Gastroesophageal sphincter (tissue), 4 donors: ENCODE results near the gene MED23. TPM values are rescaled to one million over a fixed set of nuclear protein-coding genes. Genes with fewer than 3 reads are reported as not detected.
A peak's percentile ranks its signal among the peaks of the same experiment; 100 is the strongest.

Experiments used
- ATAC-seq: fragments of 150-250 bp; one replicate; pipeline ENCODE4 v1.9.1; 2016; ENCODE audit warnings: mild to moderate bottlenecking, moderate library complexity
- H3K27ac ChIP-seq, 4 donors: fragments of 200-600 bp; sonication (generic) in 3 of 4; 1 replicate in 3 of 4; 2 replicates in 1 of 4; pipeline ENCODE4 v1.5.1; 2016 to 2019
- H3K27me3 ChIP-seq: fragments of 200-600 bp; sonication (generic); one replicate; pipeline ENCODE4 v1.5.1; 2019
- H3K36me3 ChIP-seq, 2 donors: fragments of 200-600 bp; sonication (generic); one replicate each; pipeline ENCODE4 v1.5.1; 2019; ENCODE audit warnings: control low read depth in 1 of 2
- H3K4me1 ChIP-seq, 3 donors: fragments of 200-600 bp; sonication (generic); 1 replicate in 2 of 3; 2 replicates in 1 of 3; pipeline ENCODE4 v1.5.1; 2016 to 2019; ENCODE audit warnings: control low read depth in 2 of 3
- H3K4me3 ChIP-seq, 2 donors: fragments of 200-600 bp; sonication (generic); one replicate each; pipeline ENCODE4 v1.5.1; 2019; ENCODE audit warnings: mild to moderate bottlenecking in 1 of 2, moderate library complexity in 1 of 2
- H3K9me3 ChIP-seq, 3 donors: fragments of 200-600 bp; sonication (generic); one replicate each; pipeline ENCODE4 v1.5.1; 2017 to 2019; ENCODE audit warnings: control low read depth in 2 of 3
- EP300 ChIP-seq: sonication (generic); formaldehyde crosslinking; IDR thresholded peaks from one replicate; pipeline ENCODE4 v1.6.1; 2017; ENCODE audit warnings: antibody characterized with exemption, mild to moderate bottlenecking
- POLR2A ChIP-seq, 2 donors: fragments of 450-650 bp; IDR thresholded peaks; one replicate each; pipeline ENCODE4 v1.6.1; 2017; ENCODE audit warnings: antibody characterized with exemption in 2 of 2, mild to moderate bottlenecking in 2 of 2, moderate library complexity in 1 of 2
- POLR2AphosphoS5 ChIP-seq: sonication (generic); formaldehyde crosslinking; IDR thresholded peaks from one replicate; pipeline ENCODE4 v1.6.1; 2017; ENCODE audit warnings: antibody characterized with exemption
- WGBS, 2 donors: methylation state at CpG; one replicate each; pipeline ENCODE4 v1.1.5; 2018; ENCODE audit warnings: low coverage in 1 of 2; 5-methylcytosine and 5-hydroxymethylcytosine counted together
- total RNA-seq, 4 donors: library from RNA; depleted of rRNA; stranded (reverse); fragments of >200 nt; gene quantifications; one replicate each; pipeline ENCODE4 v1.1.0, GENCODE V29; 2016
- TF ChIP-seq, protein P1 (sequence below), 4 experiments: fragments of 200-600 bp in 2 of 4; fragments of 450-650 bp in 2 of 4; sonication (generic) in 1 of 4; IDR thresholded peaks; one replicate each; pipeline ENCODE4 v1.5.1; 2017 to 2019; ENCODE audit warnings: antibody characterized with exemption in 4 of 4, mild to moderate bottlenecking in 2 of 4, moderate library complexity in 2 of 4

The MED23 gene
- total RNA-seq: 10 to 100 TPM; 16.9 to 35.2 (median 22.5) TPM

DNA sequence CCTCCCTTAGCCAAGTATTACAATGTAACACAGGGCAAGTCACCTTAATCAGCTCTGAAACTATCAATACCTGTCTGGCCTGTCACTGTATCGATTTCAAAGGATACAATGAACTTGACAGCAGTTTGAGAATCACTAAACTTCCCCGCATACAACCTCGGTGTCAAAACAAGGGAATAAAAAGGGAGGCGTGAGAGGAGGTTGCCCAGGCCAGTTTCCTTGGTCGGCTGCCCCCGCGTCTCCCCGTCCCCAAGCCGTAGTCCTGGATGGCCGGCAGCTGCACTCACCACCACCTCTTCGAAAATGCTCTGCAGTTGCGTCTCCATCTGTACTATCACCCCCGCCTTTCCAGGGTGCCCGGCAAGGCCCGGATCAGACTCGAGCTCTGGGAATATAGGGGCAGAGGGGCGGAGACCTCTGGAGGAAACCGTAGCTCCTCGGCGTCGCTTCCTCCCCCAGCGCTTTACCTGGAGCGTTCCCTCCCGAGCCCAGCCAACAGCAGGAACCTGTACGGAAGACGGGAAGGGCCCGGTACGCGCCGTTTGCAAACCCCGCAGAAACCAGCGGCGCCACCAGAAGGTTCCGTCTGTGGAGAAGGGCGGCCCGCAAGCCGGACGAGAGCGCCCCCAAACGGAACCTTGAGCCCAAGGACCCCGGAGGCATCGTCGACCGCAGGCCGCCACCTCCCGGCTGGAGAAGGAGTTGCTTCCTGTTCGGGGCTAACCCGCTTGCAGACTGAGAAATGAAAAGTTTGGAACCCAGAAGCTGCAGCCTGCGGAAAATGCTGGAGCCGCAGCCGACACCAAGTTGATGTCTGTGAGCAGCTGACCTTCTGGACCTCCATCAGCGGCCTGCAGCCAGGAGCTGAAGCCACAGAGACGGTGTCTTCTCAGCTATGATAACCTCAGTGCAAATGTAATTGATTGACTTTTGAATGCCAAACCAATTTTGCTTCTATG is at the start of gene MED23:
Gene MED23, minus strand, starts transcription at position 519 of the 959 bp plus-strand sequence. Its CDS starts 193 bp downstream, at position 326.
- H3K4me3 ChIP-seq: peak within 1 kb of the TSS; percentile 55 to 65
- ATAC-seq: peak; percentile 97
- peaks cover 7 to 34% of the 10 kb centered on the region in 2 donors for H3K36me3 ChIP-seq
- no peaks in the 10 kb centered on the region for H3K27me3 ChIP-seq
- H3K27ac ChIP-seq: peak within 1 kb of the TSS; percentile 19 to 83 (median 76)
- TF ChIP-seq EP300: no peak
- TF ChIP-seq, protein P1, sequence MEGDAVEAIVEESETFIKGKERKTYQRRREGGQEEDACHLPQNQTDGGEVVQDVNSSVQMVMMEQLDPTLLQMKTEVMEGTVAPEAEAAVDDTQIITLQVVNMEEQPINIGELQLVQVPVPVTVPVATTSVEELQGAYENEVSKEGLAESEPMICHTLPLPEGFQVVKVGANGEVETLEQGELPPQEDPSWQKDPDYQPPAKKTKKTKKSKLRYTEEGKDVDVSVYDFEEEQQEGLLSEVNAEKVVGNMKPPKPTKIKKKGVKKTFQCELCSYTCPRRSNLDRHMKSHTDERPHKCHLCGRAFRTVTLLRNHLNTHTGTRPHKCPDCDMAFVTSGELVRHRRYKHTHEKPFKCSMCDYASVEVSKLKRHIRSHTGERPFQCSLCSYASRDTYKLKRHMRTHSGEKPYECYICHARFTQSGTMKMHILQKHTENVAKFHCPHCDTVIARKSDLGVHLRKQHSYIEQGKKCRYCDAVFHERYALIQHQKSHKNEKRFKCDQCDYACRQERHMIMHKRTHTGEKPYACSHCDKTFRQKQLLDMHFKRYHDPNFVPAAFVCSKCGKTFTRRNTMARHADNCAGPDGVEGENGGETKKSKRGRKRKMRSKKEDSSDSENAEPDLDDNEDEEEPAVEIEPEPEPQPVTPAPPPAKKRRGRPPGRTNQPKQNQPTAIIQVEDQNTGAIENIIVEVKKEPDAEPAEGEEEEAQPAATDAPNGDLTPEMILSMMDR (IDR thresholded peaks at IDR 0.05): peak in 3 of 4 experiments; percentile 79 to 86 (median 82)
- TF ChIP-seq POLR2AphosphoS5: peak; percentile 76
- peak; percentile 12 to 49 for TF ChIP-seq POLR2A (IDR thresholded peaks at IDR 0.05)
- H3K9me3 ChIP-seq: no peaks in the 10 kb centered on the region
- H3K4me1 ChIP-seq: peaks cover 0 to 33% (median 9%) of the 10 kb centered on the region in 3 donors
- WGBS, 2 donors: 1% methylated on average over 9 to 21 of the region's 53 CpGs

DNA sequence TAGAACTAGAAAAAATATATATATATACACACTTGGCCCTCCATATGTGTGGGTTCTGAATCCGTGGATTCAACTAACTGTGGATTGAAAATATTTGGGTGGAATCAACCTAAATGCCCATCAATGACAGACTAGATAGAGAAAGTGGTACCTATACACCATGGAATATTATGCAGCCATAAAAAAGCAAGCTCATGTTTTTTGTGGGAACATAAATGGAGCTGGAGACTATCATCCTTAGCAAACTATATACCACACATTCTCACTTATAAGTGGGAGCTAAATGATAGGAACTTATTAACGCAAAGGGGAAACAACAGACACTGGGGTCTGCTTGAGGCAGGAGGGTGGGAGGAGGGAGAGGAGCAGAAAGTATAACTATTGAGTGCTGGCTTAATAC is 45.1 kb upstream of the MED23 start:
- 77 to 100% methylated on average over 2 of the region's 2 CpGs for WGBS, 2 donors
- TF ChIP-seq, protein P1 (IDR thresholded peaks at IDR 0.05): no peak
- TF ChIP-seq POLR2AphosphoS5: no peak
- no peak for TF ChIP-seq POLR2A (IDR thresholded peaks at IDR 0.05)
- TF ChIP-seq EP300: no peak
- no peak overlapping the region for H3K4me3 ChIP-seq
- no peak for ATAC-seq
- H3K4me1 ChIP-seq: no peaks in the 10 kb centered on the region
- H3K27me3 ChIP-seq: no peaks in the 10 kb centered on the region
- H3K27ac ChIP-seq: no peak overlapping the region
- H3K36me3 ChIP-seq: no peaks in the 10 kb centered on the region
- no peaks in the 10 kb centered on the region for H3K9me3 ChIP-seq

DNA sequence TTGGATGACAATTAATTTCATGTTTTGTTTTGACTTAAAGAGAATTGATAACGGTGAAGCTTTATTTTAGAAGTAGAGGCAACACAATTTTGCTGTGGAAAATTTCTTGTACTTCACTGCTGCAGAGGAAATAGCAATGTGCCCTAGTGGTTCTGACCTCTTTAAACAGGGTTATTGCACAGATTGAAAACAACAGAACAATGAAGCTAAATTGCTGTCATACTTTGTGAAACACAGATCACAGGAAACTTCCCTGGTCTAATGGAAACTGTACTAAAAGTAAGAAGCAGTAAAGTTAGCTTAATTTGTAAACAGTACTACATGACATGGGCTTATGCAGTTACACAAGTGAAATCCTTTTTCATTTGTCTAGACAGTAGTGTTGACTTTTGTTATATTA is 41.8 kb upstream of the MED23 start:
- no peak overlapping the region for H3K4me3 ChIP-seq
- H3K36me3 ChIP-seq: no peaks in the 10 kb centered on the region
- H3K27ac ChIP-seq: no peak overlapping the region
- TF ChIP-seq POLR2AphosphoS5 (no peak), EP300 (no peak), POLR2A (IDR thresholded peaks at IDR 0.05) (no peak)
- TF ChIP-seq, protein P1 (IDR thresholded peaks at IDR 0.05): no peak
- no peaks in the 10 kb centered on the region for H3K4me1 ChIP-seq
- no peaks in the 10 kb centered on the region for H3K9me3 ChIP-seq
- no peak for ATAC-seq
- 6 to 13% methylated on average over 1 of the region's 1 CpG for WGBS, 2 donors
- H3K27me3 ChIP-seq: no peaks in the 10 kb centered on the region

- TF ChIP-seq POLR2AphosphoS5 (no peak), EP300 (no peak), POLR2A (IDR thresholded peaks at IDR 0.05) (no peak)
- TF ChIP-seq, protein P1 (IDR thresholded peaks at IDR 0.05): no peak
- H3K4me3 ChIP-seq: no peak overlapping the region
- no peaks in the 10 kb centered on the region for H3K4me1 ChIP-seq
- 86 to 96% methylated on average over 2 of the region's 2 CpGs for WGBS, 2 donors
- no peak overlapping the region for H3K27ac ChIP-seq
- no peaks in the 10 kb centered on the region for H3K36me3 ChIP-seq
- ATAC-seq: no peak
- no peaks in the 10 kb centered on the region for H3K9me3 ChIP-seq
- H3K27me3 ChIP-seq: no peaks in the 10 kb centered on the region
Measured at GRCh38 chr6:131663578-131664165, 35.6 kb upstream of the MED23 start.
